Esophagus squamous epithelium (tissue), 5 donors: ENCODE measurements around the gene RBM10. TPM values are rescaled to one million over a fixed set of nuclear protein-coding genes. Genes with fewer than 3 reads are reported as not detected.
A peak's percentile ranks its signal among the peaks of the same experiment; 100 is the strongest.

Experiments used
- DNase-seq: peaks from one replicate; lab custom pipeline; 2025; lab: John Stamatoyannopoulos, UW
- H3K27ac ChIP-seq, 4 donors: fragments of 200-600 bp; sonication (generic); one replicate each; pipeline ENCODE4 v1.5.1; 2016 to 2019; ENCODE audit warnings: mild to moderate bottlenecking in 1 of 4
- H3K27me3 ChIP-seq, 4 donors: fragments of 200-600 bp; sonication (generic); 1 replicate in 3 of 4; 2 replicates in 1 of 4; pipeline versions ENCODE4 v1.5.1 to v1.6.0; 2017 to 2021; ENCODE audit warnings: antibody characterized with exemption in 1 of 4
- H3K36me3 ChIP-seq, 3 donors: fragments of 200-600 bp; sonication (generic); one replicate each; pipeline ENCODE4 v1.5.1; 2016 to 2019
- H3K4me1 ChIP-seq, 3 donors: fragments of 200-600 bp; sonication (generic); one replicate each; pipeline ENCODE4 v1.5.1; 2017 to 2019
- H3K4me3 ChIP-seq, 4 donors: fragments of 200-600 bp; sonication (generic); 1 replicate in 3 of 4; 2 replicates in 1 of 4; pipeline ENCODE4 v1.5.1; 2016 to 2019; ENCODE audit warnings: mild to moderate bottlenecking in 2 of 4, moderate library complexity in 1 of 4
- H3K9me3 ChIP-seq, 3 donors: fragments of 200-600 bp; sonication (generic); one replicate each; pipeline ENCODE4 v1.5.1; 2016 to 2019
- POLR2A ChIP-seq, 4 donors: fragments of 450-650 bp; IDR thresholded peaks; one replicate each; pipeline ENCODE4 v1.6.1; 2017; ENCODE audit warnings: antibody characterized with exemption in 4 of 4, mild to moderate bottlenecking in 4 of 4, moderate library complexity in 3 of 4
- WGBS, 2 donors: methylation state at CpG; one replicate each; pipeline ENCODE4 v1.1.5; 2018; 5-methylcytosine and 5-hydroxymethylcytosine counted together
- intact Hi-C: fragments of 100-400 bp; cut with DNase I; formaldehyde crosslinking; loops from one replicate; pipeline ENCODE4 v1.15.0; 2022
- total RNA-seq, 4 donors: library from RNA; depleted of rRNA; stranded (reverse); fragments of >200 nt; gene quantifications; one replicate each; pipeline ENCODE4 v1.1.0, GENCODE V29; 2016
- TF ChIP-seq, protein P1 (sequence below), 6 experiments: fragments of 450-650 bp in 4 of 6; fragments of 200-600 bp in 2 of 6; sonication (generic) in 2 of 6; IDR thresholded peaks; one replicate each; pipeline ENCODE4 v1.5.1; 2016 to 2019; ENCODE audit warnings: antibody characterized with exemption in 6 of 6, mild to moderate bottlenecking in 4 of 6, moderate library complexity in 4 of 6
- donor health status: DM: yes; HTN: yes; CAD: no.

The RBM10 gene
- total RNA-seq, 4 donors from 2014 or later: 28.1 to 35.6 (median 28.6) TPM

DNA sequence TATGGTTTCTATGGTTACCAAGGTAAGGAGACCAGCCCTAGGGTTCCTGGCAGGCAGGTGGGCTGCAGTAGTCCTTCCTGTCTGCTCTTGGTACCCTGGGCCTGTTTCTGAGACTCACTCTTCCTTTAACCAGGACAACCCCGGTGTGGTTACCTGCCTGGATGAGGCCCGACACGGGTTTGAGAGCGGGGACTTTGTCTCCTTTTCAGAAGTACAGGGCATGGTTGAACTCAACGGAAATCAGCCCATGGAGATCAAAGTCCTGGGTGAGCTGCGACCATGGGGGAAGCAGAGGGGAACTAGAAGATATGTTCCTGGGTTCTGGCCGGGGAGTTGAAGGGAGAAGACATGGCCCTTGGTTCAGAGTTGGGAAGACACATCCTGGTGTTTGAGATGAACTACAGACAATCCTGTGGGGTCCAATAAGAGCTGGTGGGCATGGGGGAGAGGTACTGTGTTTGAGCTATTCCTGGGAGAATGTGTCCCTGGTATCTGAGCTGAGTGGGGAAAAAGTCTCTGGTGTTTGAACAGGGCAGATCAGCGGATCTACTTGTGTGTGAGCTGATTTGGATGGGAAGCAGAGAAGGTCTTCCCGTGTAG lies 56.4 kb downstream of the RBM10 start:
- peaks cover 58 to 86% (median 74%) of the 10 kb centered on the region in 3 donors for H3K36me3 ChIP-seq

DNA sequence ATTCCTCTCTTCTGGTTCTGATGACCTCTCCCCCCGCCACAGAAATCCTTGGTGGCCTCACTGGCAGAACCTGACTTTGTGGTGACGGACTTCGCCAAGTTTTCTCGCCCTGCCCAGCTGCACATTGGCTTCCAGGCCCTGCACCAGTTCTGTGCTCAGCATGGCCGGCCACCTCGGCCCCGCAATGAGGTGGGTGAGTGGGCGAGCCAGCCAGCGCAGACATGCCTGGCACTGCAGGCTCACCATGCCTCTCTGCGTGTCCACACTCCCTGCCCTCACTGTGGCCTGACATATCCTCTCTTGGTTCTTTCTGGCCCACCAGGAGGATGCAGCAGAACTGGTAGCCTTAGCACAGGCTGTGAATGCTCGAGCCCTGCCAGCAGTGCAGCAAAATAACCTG lies 57.3 kb downstream of the RBM10 start:
- no peaks in the 10 kb centered on the region for H3K9me3 ChIP-seq
- no peak overlapping the region for H3K27ac ChIP-seq
- 98% methylated on average over 5 of the region's 11 CpGs; no CpG with 5 or more reads in 1 of the 2 donors for WGBS, 2 donors
- DNase-seq: no peak
- H3K4me1 ChIP-seq: peaks cover 0 to 39% (median 12%) of the 10 kb centered on the region in 3 donors
- H3K27me3 ChIP-seq: no peaks in the 10 kb centered on the region
- TF ChIP-seq, protein P1, sequence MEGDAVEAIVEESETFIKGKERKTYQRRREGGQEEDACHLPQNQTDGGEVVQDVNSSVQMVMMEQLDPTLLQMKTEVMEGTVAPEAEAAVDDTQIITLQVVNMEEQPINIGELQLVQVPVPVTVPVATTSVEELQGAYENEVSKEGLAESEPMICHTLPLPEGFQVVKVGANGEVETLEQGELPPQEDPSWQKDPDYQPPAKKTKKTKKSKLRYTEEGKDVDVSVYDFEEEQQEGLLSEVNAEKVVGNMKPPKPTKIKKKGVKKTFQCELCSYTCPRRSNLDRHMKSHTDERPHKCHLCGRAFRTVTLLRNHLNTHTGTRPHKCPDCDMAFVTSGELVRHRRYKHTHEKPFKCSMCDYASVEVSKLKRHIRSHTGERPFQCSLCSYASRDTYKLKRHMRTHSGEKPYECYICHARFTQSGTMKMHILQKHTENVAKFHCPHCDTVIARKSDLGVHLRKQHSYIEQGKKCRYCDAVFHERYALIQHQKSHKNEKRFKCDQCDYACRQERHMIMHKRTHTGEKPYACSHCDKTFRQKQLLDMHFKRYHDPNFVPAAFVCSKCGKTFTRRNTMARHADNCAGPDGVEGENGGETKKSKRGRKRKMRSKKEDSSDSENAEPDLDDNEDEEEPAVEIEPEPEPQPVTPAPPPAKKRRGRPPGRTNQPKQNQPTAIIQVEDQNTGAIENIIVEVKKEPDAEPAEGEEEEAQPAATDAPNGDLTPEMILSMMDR (IDR thresholded peaks at IDR 0.05): no peak
- no peak for TF ChIP-seq POLR2A (IDR thresholded peaks at IDR 0.05)
- intact Hi-C loops: loop anchor here (10.0 kb wide), 1 partner anchor 182 kb away; no protein-coding TSS in a partner anchor
- peaks cover 65 to 94% (median 78%) of the 10 kb centered on the region in 3 donors for H3K36me3 ChIP-seq
- no peak overlapping the region for H3K4me3 ChIP-seq

More for the DNA sequence above, 56.4 kb downstream of the RBM10 start:
- intact Hi-C loops: loop anchor here (10.0 kb wide), 1 partner anchor 183 kb away; no protein-coding TSS in a partner anchor
- 97% methylated on average over 5 of the region's 9 CpGs; no CpG with 5 or more reads in 1 of the 2 donors for WGBS, 2 donors
- Histone ChIP-seq H3K4me3 (no peak overlapping the region), H3K27ac (peak overlapping the region; percentile 68 to 85 (median 80)), H3K4me1 (peaks cover 0 to 48% (median 20%) of the 10 kb centered on the region in 3 donors), H3K9me3 (no peaks in the 10 kb centered on the region), H3K27me3 (no peaks in the 10 kb centered on the region)
- TF ChIP-seq POLR2A (IDR thresholded peaks at IDR 0.05): no peak
- TF ChIP-seq, protein P1 (IDR thresholded peaks at IDR 0.05): no peak
- no peak for DNase-seq

DNA sequence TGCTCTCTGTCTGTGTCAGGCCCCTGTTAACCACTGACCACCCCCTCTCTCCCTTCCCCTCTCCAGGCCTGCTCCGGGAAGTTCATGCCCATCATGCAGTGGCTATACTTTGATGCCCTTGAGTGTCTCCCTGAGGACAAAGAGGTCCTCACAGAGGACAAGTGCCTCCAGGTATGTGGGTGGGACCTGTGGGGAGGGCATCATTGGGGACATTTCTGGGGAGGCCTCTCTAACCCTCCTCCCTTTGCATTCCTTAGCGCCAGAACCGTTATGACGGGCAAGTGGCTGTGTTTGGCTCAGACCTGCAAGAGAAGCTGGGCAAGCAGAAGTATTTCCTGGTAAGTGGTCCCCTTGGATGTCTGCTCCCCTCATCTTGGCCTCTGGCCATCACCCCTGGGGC lies 57.9 kb downstream of the RBM10 start:
- no peak for DNase-seq
- H3K27ac ChIP-seq: no peak overlapping the region
- no peak overlapping the region for H3K4me3 ChIP-seq
- H3K27me3 ChIP-seq: no peaks in the 10 kb centered on the region
- no peaks in the 10 kb centered on the region for H3K9me3 ChIP-seq
- peaks cover 65 to 100% (median 78%) of the 10 kb centered on the region in 3 donors for H3K36me3 ChIP-seq
- H3K4me1 ChIP-seq: peaks cover 0 to 33% (median 12%) of the 10 kb centered on the region in 3 donors
- WGBS, 2 donors: 60 to 67% methylated on average over 1 to 4 of the region's 4 CpGs
- TF ChIP-seq, protein P1 (IDR thresholded peaks at IDR 0.05): no peak
- TF ChIP-seq POLR2A (IDR thresholded peaks at IDR 0.05): no peak
- intact Hi-C loops: loop anchor here (10.0 kb wide), 1 partner anchor 182 kb away; no protein-coding TSS in a partner anchor

DNA sequence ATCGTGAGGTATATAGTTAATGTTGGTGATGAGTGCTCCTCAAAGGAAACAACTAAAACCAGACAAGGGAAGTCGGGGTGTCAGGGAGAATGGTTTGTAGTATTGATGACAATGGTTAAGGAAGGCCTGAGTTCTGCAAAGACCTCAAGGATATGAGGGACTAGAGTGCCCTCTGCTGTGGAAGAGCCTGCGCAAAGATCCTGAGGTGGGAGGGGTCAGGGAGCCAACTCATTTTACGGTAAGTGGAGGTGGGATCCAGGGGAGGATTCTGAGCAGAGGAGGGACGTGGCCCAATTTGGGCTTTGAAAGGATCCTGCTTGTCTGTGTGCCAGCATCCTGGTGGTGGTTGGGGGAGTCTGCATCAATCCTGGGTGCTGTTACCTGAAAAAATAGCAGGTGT lies 59.9 kb downstream of the RBM10 start:
- Histone ChIP-seq H3K27ac (no peak overlapping the region), H3K4me3 (no peak overlapping the region), H3K4me1 (peaks cover 0 to 13% (median 4%) of the 10 kb centered on the region in 3 donors), H3K27me3 (no peaks in the 10 kb centered on the region), H3K9me3 (no peaks in the 10 kb centered on the region), H3K36me3 (peaks cover 56 to 100% (median 70%) of the 10 kb centered on the region in 3 donors)
- TF ChIP-seq, protein P1 (IDR thresholded peaks at IDR 0.05): no peak
- TF ChIP-seq POLR2A (IDR thresholded peaks at IDR 0.05): no peak
- intact Hi-C loops: loop anchor here (10.0 kb wide), 1 partner anchor 180 kb away; no protein-coding TSS in a partner anchor
- WGBS, 2 donors: 73 to 81% methylated on average over 5 of the region's 5 CpGs
- DNase-seq: no peak

DNA sequence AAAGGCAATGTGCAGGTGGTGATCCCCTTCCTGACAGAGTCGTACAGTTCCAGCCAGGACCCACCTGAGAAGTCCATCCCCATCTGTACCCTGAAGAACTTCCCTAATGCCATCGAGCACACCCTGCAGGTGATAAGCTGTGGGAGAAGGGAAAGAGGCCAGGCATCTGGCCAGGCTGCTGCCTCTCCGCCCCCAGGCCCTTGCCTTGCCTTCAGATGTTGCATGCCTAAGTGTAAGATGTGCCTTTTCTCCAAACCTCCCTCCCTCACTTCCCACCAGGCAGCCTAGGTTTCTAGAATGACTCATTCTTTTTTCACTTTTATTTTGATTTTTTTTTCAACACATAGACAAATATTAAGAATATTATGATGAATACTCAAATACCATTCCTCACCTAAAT lies 61.3 kb downstream of the RBM10 start:
- Histone ChIP-seq H3K4me3 (no peak overlapping the region), H3K27me3 (no peaks in the 10 kb centered on the region), H3K9me3 (no peaks in the 10 kb centered on the region), H3K27ac (no peak overlapping the region), H3K36me3 (peaks cover 58 to 100% (median 76%) of the 10 kb centered on the region in 3 donors), H3K4me1 (no peaks in the 10 kb centered on the region)
- no peak for TF ChIP-seq POLR2A (IDR thresholded peaks at IDR 0.05)
- TF ChIP-seq, protein P1 (IDR thresholded peaks at IDR 0.05): no peak
- DNase-seq: no peak
- 76% methylated on average over 3 of the region's 3 CpGs; no CpG with 5 or more reads in 1 of the 2 donors for WGBS, 2 donors
- intact Hi-C loops: loop anchor here (10.0 kb wide), 1 partner anchor 178 kb away; no protein-coding TSS in a partner anchor
